SH-SY5Y (cell line): ENCODE results near the gene ARHGAP31.

Source experiments
- GATA2 ChIP-seq: IDR thresholded peaks from 2 replicates; pipeline ENCODE4 v1.6.1; 2011; ENCODE audit warnings: mild to moderate bottlenecking, low read depth, low read length
- GATA3 ChIP-seq: IDR thresholded peaks from 2 replicates; pipeline ENCODE4 v1.6.1; 2011; ENCODE audit warnings: low read depth, mild to moderate bottlenecking, low read length, moderate library complexity

- TF ChIP-seq GATA3, result no peak
- no peak for TF ChIP-seq GATA2
Observed at GRCh38 chr3:119457246-119457645, 163.1 kb downstream of the ARHGAP31 start.
